ENCODE measurements around the gene AHCYL2. TPM values are rescaled to one million over a fixed set of nuclear protein-coding genes. Genes with fewer than 3 reads are reported as not detected.

Gene AHCYL2
- total RNA-seq, 4 donors from 2014 or later = 22.7 to 41.0 (median 35.7) TPM

GRCh38 chr7:129383542-129384132 is 158.8 kb downstream of the AHCYL2 start:
- no peak for TF ChIP-seq POLR2A (IDR thresholded peaks at IDR 0.05)
- no peak for TF ChIP-seq CTCF (IDR thresholded peaks at IDR 0.05 in 4 of 5, conservative IDR thresholded peaks at IDR 0.05 in 1 of 5)
- no peaks in the 10 kb centered on the region for H3K9me3 ChIP-seq
- DNase-seq (no peak), ATAC-seq (no peak)
- in situ Hi-C loops (cut with MboI; ENCODE audit: low sequenced_read_pairs in 4 of 4) (no loop called here), intact Hi-C loops (cut with DNase I; ENCODE audit: low total_unique reads) (no loop called here)
- H3K27ac ChIP-seq = no peak overlapping the region
- no peaks in the 10 kb centered on the region for H3K27me3 ChIP-seq
- peaks cover 5 to 6% of the 10 kb centered on the region in 2 donors for H3K4me1 ChIP-seq
- no peak overlapping the region for H3K4me3 ChIP-seq
- peaks cover 0 to 4% of the 10 kb centered on the region in 2 donors for H3K36me3 ChIP-seq

- H3K27me3 ChIP-seq = no peaks in the 10 kb centered on the region
- no peak overlapping the region for H3K27ac ChIP-seq
- peaks cover 5 to 6% of the 10 kb centered on the region in 2 donors for H3K4me1 ChIP-seq
- intact Hi-C loops (cut with DNase I; ENCODE audit: low total_unique reads) = loop anchor here (5.0 kb wide), 1 partner anchor 43 kb away; no protein-coding TSS in a partner anchor
- ATAC-seq (no peak), DNase-seq (no peak)
- H3K9me3 ChIP-seq = no peaks in the 10 kb centered on the region
- H3K4me3 ChIP-seq = no peak overlapping the region
- in situ Hi-C loops (cut with MboI; ENCODE audit: low sequenced_read_pairs in 4 of 4) = no loop called here
- peaks cover 0 to 1% of the 10 kb centered on the region in 2 donors for H3K36me3 ChIP-seq
- no peak for TF ChIP-seq CTCF (IDR thresholded peaks at IDR 0.05 in 4 of 5, conservative IDR thresholded peaks at IDR 0.05 in 1 of 5)
- TF ChIP-seq POLR2A (IDR thresholded peaks at IDR 0.05) = no peak
Observed at GRCh38 chr7:129385116-129385515, 160.3 kb downstream of the AHCYL2 start.

GRCh38 chr7:129385598-129385997 is 160.8 kb downstream of the AHCYL2 start:
- Histone ChIP-seq H3K27me3 (no peaks in the 10 kb centered on the region), H3K4me1 (peaks cover 8 to 9% of the 10 kb centered on the region in 2 donors), H3K36me3 (no peaks in the 10 kb centered on the region), H3K27ac (no peak overlapping the region), H3K9me3 (no peaks in the 10 kb centered on the region), H3K4me3 (no peak overlapping the region)
- intact Hi-C loops (cut with DNase I; ENCODE audit: low total_unique reads) = loop anchor here (5.0 kb wide), 1 partner anchor 43 kb away; no protein-coding TSS in a partner anchor
- ATAC-seq (no peak), DNase-seq (no peak)
- TF ChIP-seq CTCF (IDR thresholded peaks at IDR 0.05 in 4 of 5, conservative IDR thresholded peaks at IDR 0.05 in 1 of 5) = no peak
- TF ChIP-seq POLR2A (IDR thresholded peaks at IDR 0.05) = no peak
- in situ Hi-C loops (cut with MboI; ENCODE audit: low sequenced_read_pairs in 4 of 4) = no loop called here

GRCh38 chr7:129386506-129386905 is 161.7 kb downstream of the AHCYL2 start:
- peaks cover 17% of the 10 kb centered on the region in 2 donors for H3K4me1 ChIP-seq
- H3K9me3 ChIP-seq = no peaks in the 10 kb centered on the region
- TF ChIP-seq POLR2A (IDR thresholded peaks at IDR 0.05) (no peak), CTCF (IDR thresholded peaks at IDR 0.05 in 4 of 5, conservative IDR thresholded peaks at IDR 0.05 in 1 of 5) (no peak)
- in situ Hi-C loops (cut with MboI; ENCODE audit: low sequenced_read_pairs in 4 of 4) = no loop called here
- intact Hi-C loops (cut with DNase I; ENCODE audit: low total_unique reads) = loop anchor here (5.0 kb wide), 1 partner anchor 44 kb away; no protein-coding TSS in a partner anchor
- no peak overlapping the region for H3K27ac ChIP-seq
- H3K27me3 ChIP-seq = no peaks in the 10 kb centered on the region
- H3K4me3 ChIP-seq = no peak overlapping the region
- no peak for DNase-seq
- no peak for ATAC-seq
- no peaks in the 10 kb centered on the region for H3K36me3 ChIP-seq

Measured in gastrocnemius medialis (tissue), 4 donors.